Left ventricle myocardium inferior (tissue), 1 donor: ENCODE measurements around the gene LDB2. TPM values are rescaled to one million over a fixed set of nuclear protein-coding genes. Genes with fewer than 3 reads are reported as not detected.
"Not testable (repeated sequence)": the region's sequence is repeated elsewhere in the genome, so short reads cannot be mapped to it uniquely, and the experiment has no call there.

Experiments
- DNase-seq: peaks from one replicate; pipeline ENCODE4 v3.0.0-alpha.2; 2020
- H3K27ac ChIP-seq: fragments of 200-600 bp; replicated peaks from 2 replicates; pipeline ENCODE4 v1.8.0; 2021
- H3K27me3 ChIP-seq: fragments of 200-600 bp; 2 replicates; pipeline ENCODE4 v1.8.0; 2021; ENCODE audit warnings: low read depth
- H3K36me3 ChIP-seq: fragments of 200-600 bp; 2 replicates; pipeline ENCODE4 v1.8.0; 2021
- H3K4me1 ChIP-seq: fragments of 200-600 bp; 2 replicates; pipeline ENCODE4 v1.8.0; 2021
- H3K4me3 ChIP-seq: fragments of 200-600 bp; 2 replicates; pipeline ENCODE4 v1.8.0; 2021; ENCODE audit warnings: mild to moderate bottlenecking, moderate library complexity
- H3K9me3 ChIP-seq: fragments of 200-600 bp; replicated peaks from 2 replicates; pipeline ENCODE4 v1.8.0; 2021
- intact Hi-C: fragments of 100-400 bp; cut with micrococcal nuclease; formaldehyde crosslinking; loops from one replicate; pipeline ENCODE4 v1.11.0; 2022
- total RNA-seq: library from RNA; stranded (reverse); fragmentation: NEBNext Ultra II Directional; extraction: Animal tissue kit (Norgen Biotek cat#: 25700); gene quantifications from one replicate; pipeline ENCODE4 v1.2.1, GENCODE V29; 2021
- TF ChIP-seq, protein P1 (sequence below): fragments of 200-600 bp; IDR thresholded peaks from 2 replicates; pipeline ENCODE4 v1.8.0; 2021; ENCODE audit warnings: antibody characterized with exemption, mild to moderate bottlenecking, borderline replicate concordance
- donor health status: DM: no; HTN: yes; CAD: no; lungs with severe emphysema.

The LDB2 gene
- total RNA-seq, 1 donor from 2014 or later: 29.6 TPM

DNA sequence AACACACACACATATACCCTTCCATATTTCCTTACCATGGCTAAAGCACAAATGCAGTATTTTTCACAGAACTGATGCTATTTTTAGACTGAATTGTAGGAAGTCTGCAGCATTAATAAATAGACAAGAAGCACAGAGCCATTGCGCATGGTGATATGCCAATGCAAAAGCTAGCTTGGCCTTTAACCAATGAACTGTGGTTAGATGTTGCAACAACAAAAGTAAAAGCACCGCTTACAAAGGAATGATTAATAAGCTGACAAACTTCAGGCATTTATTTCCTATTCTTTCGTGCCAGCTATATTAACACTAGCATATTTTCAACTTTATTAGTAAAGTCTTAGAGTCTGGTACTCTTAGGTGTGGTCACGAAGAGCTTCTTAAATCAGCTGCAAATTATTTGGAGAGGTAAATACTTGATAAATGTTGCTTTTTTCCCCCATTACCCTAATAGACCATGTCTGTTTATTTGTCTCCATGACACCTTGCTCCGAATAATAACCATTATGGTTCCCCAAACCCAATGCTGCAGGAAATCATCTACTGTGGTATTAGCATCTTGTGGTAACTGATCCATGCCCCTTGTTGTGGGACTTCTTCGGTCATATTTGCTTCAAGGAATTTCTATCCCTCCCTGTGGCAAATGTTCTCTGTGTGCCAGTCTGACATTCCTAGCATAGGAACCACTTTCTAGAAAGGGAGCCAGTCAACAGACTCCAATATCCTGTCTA is 366.0 kb downstream of the LDB2 start:
- Histone ChIP-seq H3K27me3 (no peaks in the 10 kb centered on the region), H3K36me3 (no peaks in the 10 kb centered on the region), H3K27ac (peak overlapping the region; percentile 44), H3K4me3 (no peak overlapping the region), H3K9me3 (no peaks in the 10 kb centered on the region), H3K4me1 (peaks cover 31% of the 10 kb centered on the region)
- TF ChIP-seq, protein P1, sequence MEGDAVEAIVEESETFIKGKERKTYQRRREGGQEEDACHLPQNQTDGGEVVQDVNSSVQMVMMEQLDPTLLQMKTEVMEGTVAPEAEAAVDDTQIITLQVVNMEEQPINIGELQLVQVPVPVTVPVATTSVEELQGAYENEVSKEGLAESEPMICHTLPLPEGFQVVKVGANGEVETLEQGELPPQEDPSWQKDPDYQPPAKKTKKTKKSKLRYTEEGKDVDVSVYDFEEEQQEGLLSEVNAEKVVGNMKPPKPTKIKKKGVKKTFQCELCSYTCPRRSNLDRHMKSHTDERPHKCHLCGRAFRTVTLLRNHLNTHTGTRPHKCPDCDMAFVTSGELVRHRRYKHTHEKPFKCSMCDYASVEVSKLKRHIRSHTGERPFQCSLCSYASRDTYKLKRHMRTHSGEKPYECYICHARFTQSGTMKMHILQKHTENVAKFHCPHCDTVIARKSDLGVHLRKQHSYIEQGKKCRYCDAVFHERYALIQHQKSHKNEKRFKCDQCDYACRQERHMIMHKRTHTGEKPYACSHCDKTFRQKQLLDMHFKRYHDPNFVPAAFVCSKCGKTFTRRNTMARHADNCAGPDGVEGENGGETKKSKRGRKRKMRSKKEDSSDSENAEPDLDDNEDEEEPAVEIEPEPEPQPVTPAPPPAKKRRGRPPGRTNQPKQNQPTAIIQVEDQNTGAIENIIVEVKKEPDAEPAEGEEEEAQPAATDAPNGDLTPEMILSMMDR: no peak
- DNase-seq: no peak
- intact Hi-C loops: no loop called here

DNA sequence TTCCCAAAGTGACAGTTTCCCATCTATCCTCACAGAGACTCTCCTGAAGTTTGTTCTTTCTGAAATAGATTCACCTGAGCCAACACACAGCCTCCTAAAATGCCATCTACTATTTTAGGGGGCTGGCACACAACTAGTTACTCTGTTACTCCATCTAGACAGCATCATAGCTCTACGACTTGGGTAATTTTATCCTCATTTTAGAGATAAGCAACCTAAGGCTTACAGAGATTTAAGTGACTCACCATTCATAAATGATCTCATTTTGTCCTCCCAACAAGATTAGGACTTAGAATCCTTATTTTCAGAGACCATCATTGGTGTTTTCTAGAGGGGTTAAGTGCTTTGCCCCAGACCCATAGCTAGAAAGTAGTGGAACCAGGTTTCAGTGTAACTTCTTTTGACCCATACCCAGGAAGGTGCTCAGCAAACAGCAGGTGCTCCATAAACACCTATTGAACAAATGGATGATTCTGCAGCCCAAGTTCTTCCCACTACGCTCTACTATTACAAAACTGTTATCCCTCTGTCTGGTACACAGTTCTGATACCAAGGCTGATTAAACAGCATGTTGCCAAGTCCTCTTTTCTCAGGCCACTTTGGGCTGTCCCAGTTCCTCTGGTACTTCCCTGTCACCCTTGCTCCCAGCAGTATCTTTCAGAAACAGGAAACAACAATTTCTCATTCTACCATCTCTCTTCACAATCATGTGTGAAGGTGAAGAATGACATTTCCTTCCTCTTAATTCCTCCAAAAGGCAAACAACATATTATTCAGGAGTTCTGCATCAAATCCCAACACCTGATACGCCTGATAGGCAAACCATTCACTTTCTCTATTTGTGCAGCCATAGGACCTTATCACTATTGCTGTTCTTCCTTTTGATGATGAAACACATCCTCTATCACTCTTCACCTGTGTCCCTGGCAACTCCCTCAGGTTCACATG is 367.5 kb downstream of the LDB2 start:
- DNase-seq: no peak
- Histone ChIP-seq H3K9me3 (no peaks in the 10 kb centered on the region), H3K4me3 (no peak overlapping the region), H3K36me3 (no peaks in the 10 kb centered on the region), H3K27ac (no peak overlapping the region), H3K27me3 (no peaks in the 10 kb centered on the region), H3K4me1 (peaks cover 31% of the 10 kb centered on the region)
- intact Hi-C loops: no loop called here
- TF ChIP-seq, protein P1: no peak

DNA sequence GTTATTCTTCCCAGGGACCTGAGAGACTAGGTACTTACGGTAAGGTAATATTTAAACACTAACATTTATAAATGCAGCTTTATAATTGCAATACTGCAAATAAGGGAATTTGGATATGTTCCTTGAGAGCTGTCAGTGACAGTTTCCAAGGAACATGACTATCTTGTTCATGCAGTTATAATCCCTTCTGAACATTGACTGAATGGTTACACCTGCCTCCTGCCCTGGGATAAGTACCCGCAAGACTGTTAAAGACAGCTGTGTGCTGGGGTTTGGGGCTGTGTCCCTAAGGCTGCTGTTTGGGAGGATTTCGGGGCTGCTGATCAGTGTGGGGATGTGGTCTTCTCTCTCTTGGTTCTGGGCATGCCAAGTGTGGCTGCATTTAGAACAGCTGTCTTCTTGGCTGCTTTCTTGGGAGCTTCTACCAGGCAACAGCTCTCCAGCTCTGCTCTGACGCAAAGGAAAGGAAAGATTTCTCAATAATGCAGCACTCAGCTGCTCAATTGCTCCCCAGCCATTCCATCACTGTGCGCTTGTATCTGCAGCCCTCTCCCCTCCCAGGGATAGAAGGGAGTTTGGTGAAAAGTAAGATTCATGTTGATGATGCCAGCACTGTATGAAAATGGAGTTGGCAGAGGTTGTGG is 373.4 kb downstream of the LDB2 start:
- TF ChIP-seq, protein P1: no peak
- no peaks in the 10 kb centered on the region for H3K27me3 ChIP-seq
- H3K27ac ChIP-seq: no peak overlapping the region
- H3K4me1 ChIP-seq: peaks cover 19% of the 10 kb centered on the region
- no peak for DNase-seq
- H3K9me3 ChIP-seq: no peaks in the 10 kb centered on the region
- intact Hi-C loops: no loop called here
- no peaks in the 10 kb centered on the region for H3K36me3 ChIP-seq
- H3K4me3 ChIP-seq: no peak overlapping the region

GRCh38 chr4:16524406-16524805 is 374.0 kb downstream of the LDB2 start:
- Histone ChIP-seq H3K27ac (no peak overlapping the region), H3K27me3 (no peaks in the 10 kb centered on the region), H3K9me3 (no peaks in the 10 kb centered on the region), H3K36me3 (no peaks in the 10 kb centered on the region), H3K4me3 (no peak overlapping the region), H3K4me1 (peaks cover 19% of the 10 kb centered on the region)
- TF ChIP-seq, protein P1: no peak
- intact Hi-C loops: no loop called here
- DNase-seq: no peak

DNA sequence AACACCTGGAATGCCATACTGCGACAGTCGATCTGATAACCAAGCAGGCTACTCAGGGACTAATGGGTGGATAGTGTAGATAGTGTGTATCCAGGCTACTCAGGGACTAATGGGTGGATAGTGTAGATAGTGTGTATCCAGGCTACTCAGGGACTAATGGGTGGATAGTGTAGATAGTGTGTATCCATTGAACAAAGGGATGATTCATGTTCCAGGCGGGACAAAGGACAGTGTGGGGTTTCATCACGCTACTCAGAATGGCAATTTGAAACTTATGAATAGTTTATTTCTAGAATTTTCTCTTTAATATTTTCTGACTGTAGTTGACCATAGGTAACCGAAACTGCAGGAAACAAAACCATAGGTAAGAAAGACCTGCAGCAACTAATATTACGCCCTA is 374.9 kb downstream of the LDB2 start:
- H3K4me1 ChIP-seq: peaks cover 19% of the 10 kb centered on the region
- H3K4me3 ChIP-seq, intact Hi-C loops, DNase-seq, H3K36me3 ChIP-seq, H3K27ac ChIP-seq, H3K27me3 ChIP-seq, H3K9me3 ChIP-seq: not testable (repeated sequence)
